Thyroid gland (tissue), 4 donors: ENCODE measurements around the gene PTP4A2.

Experiments used
- POLR2A ChIP-seq, 2 donors: fragments of 450-650 bp; IDR thresholded peaks; one replicate each; pipeline ENCODE4 v1.6.1; 2017; ENCODE audit warnings: antibody characterized with exemption in 2 of 2, mild to moderate bottlenecking in 2 of 2, moderate library complexity in 1 of 2
- TF ChIP-seq, protein P1 (sequence below), 6 experiments: fragments of 200-600 bp in 3 of 6; fragments of 450-650 bp in 3 of 6; sonication (generic) in 3 of 6; IDR thresholded peaks; one replicate each; pipeline ENCODE4 v1.5.1; 2016 to 2019; ENCODE audit warnings: antibody characterized with exemption in 6 of 6, mild to moderate bottlenecking in 2 of 6, inconsistent platforms in 1 of 6, moderate library complexity in 1 of 6

DNA sequence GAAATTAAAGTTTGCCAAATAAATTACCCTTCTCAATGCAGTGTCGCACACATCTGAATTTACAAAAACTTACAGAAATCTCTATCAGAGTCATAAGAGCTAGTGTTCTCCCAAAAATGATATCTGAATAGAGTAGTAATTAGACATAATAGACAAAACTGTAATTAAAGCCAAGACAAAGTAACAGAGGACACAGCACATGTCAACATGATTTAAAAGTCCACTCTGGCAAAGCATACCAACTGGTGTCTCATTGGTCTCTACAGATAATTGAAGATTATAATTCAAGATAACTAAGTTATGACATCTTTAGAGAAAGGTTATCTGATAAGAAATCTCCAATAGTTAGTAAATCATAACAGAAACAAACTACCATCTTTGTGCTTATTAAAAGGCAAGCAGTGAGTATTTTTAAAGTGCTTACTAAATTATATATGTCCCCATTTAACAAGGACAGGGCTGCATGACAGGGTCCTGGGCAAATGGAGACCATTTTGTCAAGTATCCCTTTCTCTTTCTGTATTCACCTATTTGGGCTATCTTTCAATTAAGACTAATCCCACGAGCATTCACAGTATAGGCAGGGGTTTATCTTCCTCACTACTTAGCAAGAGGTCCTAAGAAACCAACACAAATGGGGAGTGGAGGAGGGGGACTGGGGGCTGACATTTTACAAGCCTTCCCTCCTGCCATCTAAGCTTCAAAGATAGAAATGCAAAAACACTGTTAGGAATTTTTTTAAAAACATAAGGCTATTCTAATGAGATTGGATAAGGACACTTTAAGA, 26.0 kb downstream of the PTP4A2 start:
- TF ChIP-seq, protein P1, sequence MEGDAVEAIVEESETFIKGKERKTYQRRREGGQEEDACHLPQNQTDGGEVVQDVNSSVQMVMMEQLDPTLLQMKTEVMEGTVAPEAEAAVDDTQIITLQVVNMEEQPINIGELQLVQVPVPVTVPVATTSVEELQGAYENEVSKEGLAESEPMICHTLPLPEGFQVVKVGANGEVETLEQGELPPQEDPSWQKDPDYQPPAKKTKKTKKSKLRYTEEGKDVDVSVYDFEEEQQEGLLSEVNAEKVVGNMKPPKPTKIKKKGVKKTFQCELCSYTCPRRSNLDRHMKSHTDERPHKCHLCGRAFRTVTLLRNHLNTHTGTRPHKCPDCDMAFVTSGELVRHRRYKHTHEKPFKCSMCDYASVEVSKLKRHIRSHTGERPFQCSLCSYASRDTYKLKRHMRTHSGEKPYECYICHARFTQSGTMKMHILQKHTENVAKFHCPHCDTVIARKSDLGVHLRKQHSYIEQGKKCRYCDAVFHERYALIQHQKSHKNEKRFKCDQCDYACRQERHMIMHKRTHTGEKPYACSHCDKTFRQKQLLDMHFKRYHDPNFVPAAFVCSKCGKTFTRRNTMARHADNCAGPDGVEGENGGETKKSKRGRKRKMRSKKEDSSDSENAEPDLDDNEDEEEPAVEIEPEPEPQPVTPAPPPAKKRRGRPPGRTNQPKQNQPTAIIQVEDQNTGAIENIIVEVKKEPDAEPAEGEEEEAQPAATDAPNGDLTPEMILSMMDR (IDR thresholded peaks at IDR 0.05), result no peak
- TF ChIP-seq POLR2A (IDR thresholded peaks at IDR 0.05), result no peak
